Activated CD8-positive, alpha-beta memory T cell treated with anti-CD3 and anti-CD28 coated beads, Interleukin-2, amount 10 ng/mL, durations not matched to agents 7 days and 5 days (primary cell): ENCODE data around the gene FMNL2. TPM values are rescaled to one million over a fixed set of nuclear protein-coding genes. Genes with fewer than 3 reads are reported as not detected.

Source experiments
- ATAC-seq: fragments of 150-1000 bp; cut with Tn5 transposase; one replicate; pipeline ENCODE4 v1.10.0; 2021; ENCODE audit warnings: moderate library complexity
- CTCF ChIA-PET: fragments of 350-600 bp; sonication (Branson Sonifier 250); formaldehyde crosslinking; loops from one replicate; lab custom pipeline; 2021; ENCODE audit warnings: antibody characterized with exemption; lab: Charles Lee
- DNase-seq: peaks from one replicate; pipeline ENCODE4 v3.0.0-alpha.2; 2020
- H3K27ac Mint-ChIP-seq: one replicate; pipeline ENCODE4 v1.8.0; 2021; ENCODE audit warnings: mild to moderate bottlenecking, mixed read lengths
- H3K27me3 Mint-ChIP-seq: one replicate; pipeline ENCODE4 v1.8.0; 2021; ENCODE audit warnings: mixed read lengths
- H3K36me3 Mint-ChIP-seq: one replicate; pipeline ENCODE4 v1.8.0; 2021; ENCODE audit warnings: mild to moderate bottlenecking, mixed read lengths
- H3K4me1 Mint-ChIP-seq: one replicate; pipeline ENCODE4 v1.8.0; 2021; ENCODE audit warnings: mixed read lengths
- H3K4me3 Mint-ChIP-seq: one replicate; pipeline ENCODE4 v1.8.0; 2021; ENCODE audit warnings: mild to moderate bottlenecking, moderate library complexity, mixed read lengths
- H3K9me3 Mint-ChIP-seq: one replicate; pipeline ENCODE4 v1.8.0; 2022; ENCODE audit warnings: low read depth, mixed read lengths
- total RNA-seq, 2 experiments: library from RNA; stranded (reverse); gene quantifications; one replicate each; pipeline ENCODE4 v1.2.3, GENCODE V29; 2021

Gene FMNL2
- total RNA-seq, 2 experiments from 2014 or later, result 0.26 to 0.56 TPM

- Mint-ChIP-seq H3K27me3 (peaks cover 15% of the 10 kb centered on the region), H3K4me3 (no peak overlapping the region), H3K9me3 (no peaks in the 10 kb centered on the region), H3K27ac (no peak overlapping the region), H3K4me1 (peaks cover 6% of the 10 kb centered on the region), H3K36me3 (no peaks in the 10 kb centered on the region)
- no peak for DNase-seq
- CTCF ChIA-PET, result no interaction called here
- no peak for ATAC-seq
Measured at GRCh38 chr2:152406119-152406835, 71.3 kb downstream of the FMNL2 start.

- no peak overlapping the region for H3K27ac Mint-ChIP-seq
- H3K27me3 Mint-ChIP-seq, result peaks cover 15% of the 10 kb centered on the region
Measured at GRCh38 chr2:152406836-152407161, 71.8 kb downstream of the FMNL2 start.

GRCh38 chr2:152407204-152407721 lies 72.3 kb downstream of the FMNL2 start:
- DNase-seq (no peak), ATAC-seq (no peak)
- Mint-ChIP-seq H3K4me1 (peaks cover 6% of the 10 kb centered on the region), H3K27me3 (peaks cover 17% of the 10 kb centered on the region), H3K36me3 (no peaks in the 10 kb centered on the region), H3K9me3 (no peaks in the 10 kb centered on the region), H3K4me3 (no peak overlapping the region), H3K27ac (no peak overlapping the region)
- CTCF ChIA-PET, result no interaction called here

More at GRCh38 chr2:152406836-152407161, 71.8 kb downstream of the FMNL2 start:
- no peaks in the 10 kb centered on the region for H3K36me3 Mint-ChIP-seq
- peaks cover 6% of the 10 kb centered on the region for H3K4me1 Mint-ChIP-seq
- CTCF ChIA-PET, result no interaction called here
- DNase-seq (no peak), ATAC-seq (no peak)
- H3K9me3 Mint-ChIP-seq, result no peaks in the 10 kb centered on the region
- no peak overlapping the region for H3K4me3 Mint-ChIP-seq

- Mint-ChIP-seq H3K36me3 (no peaks in the 10 kb centered on the region), H3K9me3 (no peaks in the 10 kb centered on the region), H3K4me1 (peaks cover 5% of the 10 kb centered on the region), H3K27me3 (peaks cover 17% of the 10 kb centered on the region), H3K4me3 (no peak overlapping the region), H3K27ac (no peak overlapping the region)
- ATAC-seq, result no peak
- CTCF ChIA-PET, result no interaction called here
- no peak for DNase-seq
Measured at GRCh38 chr2:152407806-152408205, 72.8 kb downstream of the FMNL2 start.

GRCh38 chr2:152408254-152408653 lies 73.3 kb downstream of the FMNL2 start:
- Mint-ChIP-seq H3K4me1 (peaks cover under 1% of the 10 kb centered on the region), H3K4me3 (no peak overlapping the region), H3K27ac (no peak overlapping the region), H3K36me3 (no peaks in the 10 kb centered on the region), H3K9me3 (no peaks in the 10 kb centered on the region), H3K27me3 (peaks cover 18% of the 10 kb centered on the region)
- DNase-seq (no peak), ATAC-seq (no peak)
- CTCF ChIA-PET, result no interaction called here

- H3K27ac Mint-ChIP-seq, result no peak overlapping the region
- no peaks in the 10 kb centered on the region for H3K36me3 Mint-ChIP-seq
- peaks cover 26% of the 10 kb centered on the region for H3K27me3 Mint-ChIP-seq
- CTCF ChIA-PET, result no interaction called here
- no peaks in the 10 kb centered on the region for H3K4me1 Mint-ChIP-seq
- H3K4me3 Mint-ChIP-seq, result no peak overlapping the region
- DNase-seq (no peak), ATAC-seq (no peak)
- no peaks in the 10 kb centered on the region for H3K9me3 Mint-ChIP-seq
Measured at GRCh38 chr2:152409386-152410164, 74.6 kb downstream of the FMNL2 start.

GRCh38 chr2:152410165-152410597 lies 75.2 kb downstream of the FMNL2 start:
- CTCF ChIA-PET, result no interaction called here
- ATAC-seq, result no peak
- H3K9me3 Mint-ChIP-seq, result no peaks in the 10 kb centered on the region
- H3K36me3 Mint-ChIP-seq, result no peaks in the 10 kb centered on the region
- peaks cover 32% of the 10 kb centered on the region for H3K27me3 Mint-ChIP-seq
- DNase-seq, result no peak
- no peaks in the 10 kb centered on the region for H3K4me1 Mint-ChIP-seq
- no peak overlapping the region for H3K27ac Mint-ChIP-seq
- H3K4me3 Mint-ChIP-seq, result no peak overlapping the region

- H3K4me1 Mint-ChIP-seq, result no peaks in the 10 kb centered on the region
- no peak overlapping the region for H3K4me3 Mint-ChIP-seq
- ATAC-seq (no peak), DNase-seq (no peak)
- H3K27ac Mint-ChIP-seq, result no peak overlapping the region
- CTCF ChIA-PET, result no interaction called here
- no peaks in the 10 kb centered on the region for H3K9me3 Mint-ChIP-seq
- no peaks in the 10 kb centered on the region for H3K36me3 Mint-ChIP-seq
- H3K27me3 Mint-ChIP-seq, result peaks cover 30% of the 10 kb centered on the region
Measured at GRCh38 chr2:152411154-152411553, 76.2 kb downstream of the FMNL2 start.

GRCh38 chr2:152413228-152414030 lies 78.5 kb downstream of the FMNL2 start:
- Mint-ChIP-seq H3K4me1 (no peaks in the 10 kb centered on the region), H3K27me3 (peaks cover 31% of the 10 kb centered on the region), H3K4me3 (no peak overlapping the region), H3K9me3 (no peaks in the 10 kb centered on the region), H3K27ac (no peak overlapping the region), H3K36me3 (no peaks in the 10 kb centered on the region)
- CTCF ChIA-PET, result no interaction called here
- DNase-seq (no peak), ATAC-seq (no peak)

- ATAC-seq (no peak), DNase-seq (no peak)
- H3K4me1 Mint-ChIP-seq, result no peaks in the 10 kb centered on the region
- H3K27me3 Mint-ChIP-seq, result peaks cover 35% of the 10 kb centered on the region
- H3K36me3 Mint-ChIP-seq, result no peaks in the 10 kb centered on the region
- H3K9me3 Mint-ChIP-seq, result no peaks in the 10 kb centered on the region
- H3K4me3 Mint-ChIP-seq, result no peak overlapping the region
- CTCF ChIA-PET, result no interaction called here
- no peak overlapping the region for H3K27ac Mint-ChIP-seq
Measured at GRCh38 chr2:152415231-152415642, 80.3 kb downstream of the FMNL2 start.

GRCh38 chr2:152415796-152416195 lies 80.8 kb downstream of the FMNL2 start:
- no peak overlapping the region for H3K27ac Mint-ChIP-seq
- CTCF ChIA-PET, result no interaction called here

GRCh38 chr2:152418688-152419087 lies 83.7 kb downstream of the FMNL2 start:
- Mint-ChIP-seq H3K27me3 (peaks cover 35% of the 10 kb centered on the region), H3K36me3 (no peaks in the 10 kb centered on the region), H3K9me3 (no peaks in the 10 kb centered on the region), H3K4me3 (no peak overlapping the region), H3K27ac (no peak overlapping the region), H3K4me1 (no peaks in the 10 kb centered on the region)
- CTCF ChIA-PET, result no interaction called here
- ATAC-seq (no peak), DNase-seq (no peak)

More at GRCh38 chr2:152415796-152416195, 80.8 kb downstream of the FMNL2 start:
- no peak for DNase-seq
- H3K9me3 Mint-ChIP-seq, result no peaks in the 10 kb centered on the region
- ATAC-seq, result no peak
- no peaks in the 10 kb centered on the region for H3K4me1 Mint-ChIP-seq
- H3K36me3 Mint-ChIP-seq, result no peaks in the 10 kb centered on the region
- no peak overlapping the region for H3K4me3 Mint-ChIP-seq
- H3K27me3 Mint-ChIP-seq, result peaks cover 40% of the 10 kb centered on the region

GRCh38 chr2:152419944-152420343 lies 85.0 kb downstream of the FMNL2 start:
- H3K4me1 Mint-ChIP-seq, result no peaks in the 10 kb centered on the region
- ATAC-seq (no peak), DNase-seq (no peak)
- no peaks in the 10 kb centered on the region for H3K9me3 Mint-ChIP-seq
- H3K36me3 Mint-ChIP-seq, result no peaks in the 10 kb centered on the region
- CTCF ChIA-PET, result no interaction called here
- no peak overlapping the region for H3K27ac Mint-ChIP-seq
- no peak overlapping the region for H3K4me3 Mint-ChIP-seq
- H3K27me3 Mint-ChIP-seq, result peaks cover 25% of the 10 kb centered on the region
